Keratinocyte (primary cell): ENCODE data around the gene MYO1C.

Experiments
- CTCF ChIP-seq, 3 experiments: IDR thresholded peaks in 1 of 3; conservative IDR thresholded peaks in 1 of 3; optimal IDR thresholded peaks in 1 of 3; 2 replicates in 2 of 3; 3 replicates in 1 of 3; pipeline versions ENCODE3 to v1.5.1; 2011; ENCODE audit warnings: low read length in 3 of 3, mild to moderate bottlenecking in 3 of 3, moderate library complexity in 2 of 3, control low read depth in 1 of 3, inconsistent platforms in 1 of 3; ENCODE audit not compliant: insufficient read depth in 2 of 3; ENCODE audit errors: extremely low read depth in 1 of 3
- EZH2 ChIP-seq: IDR thresholded peaks from one replicate; pipeline ENCODE4 v1.6.1; 2012; ENCODE audit warnings: inconsistent platforms, mild to moderate bottlenecking, low read length, moderate library complexity

DNA sequence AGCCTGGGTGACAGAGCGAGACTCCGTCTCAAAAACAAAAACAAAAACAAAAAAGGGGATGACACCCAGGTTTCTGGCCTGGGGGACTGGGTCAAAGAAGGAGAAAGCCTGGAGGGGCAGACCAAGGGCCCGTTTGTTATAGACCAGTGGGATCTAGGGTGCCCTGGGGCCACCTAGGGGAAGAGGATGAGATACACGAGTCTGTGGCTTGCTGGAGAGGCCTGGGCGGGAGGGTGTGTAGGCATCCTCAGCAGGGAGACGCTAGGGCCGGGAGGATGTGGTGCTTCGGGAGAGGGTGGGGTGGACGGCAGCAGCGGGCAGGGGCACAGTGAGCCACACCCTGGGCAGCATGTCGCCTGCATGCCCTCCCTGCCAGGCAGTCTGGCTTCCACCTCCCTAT is 19.3 kb downstream of the MYO1C start:
- TF ChIP-seq CTCF (optimal IDR thresholded peaks at IDR 0.05 in 1 of 3, IDR thresholded peaks at IDR 0.05 in 1 of 3, conservative IDR thresholded peaks at IDR 0.05 in 1 of 3; ENCODE audit: extremely low read depth in 1 of 3, insufficient read depth in 2 of 3, low read length in 3 of 3) (no peak), EZH2 (no peak)
